ENCODE data around the gene SLC17A7. TPM values are rescaled to one million over a fixed set of nuclear protein-coding genes. Genes with fewer than 3 reads are reported as not detected.
A peak's percentile ranks its signal among the peaks of the same experiment; 100 is the strongest.

The SLC17A7 gene
- total and polyA plus RNA-seq, 2 donors (not counting 3 experiments of a cell fraction or from before 2014, with no cell fraction given): 0.07 to 0.13 TPM

DNA sequence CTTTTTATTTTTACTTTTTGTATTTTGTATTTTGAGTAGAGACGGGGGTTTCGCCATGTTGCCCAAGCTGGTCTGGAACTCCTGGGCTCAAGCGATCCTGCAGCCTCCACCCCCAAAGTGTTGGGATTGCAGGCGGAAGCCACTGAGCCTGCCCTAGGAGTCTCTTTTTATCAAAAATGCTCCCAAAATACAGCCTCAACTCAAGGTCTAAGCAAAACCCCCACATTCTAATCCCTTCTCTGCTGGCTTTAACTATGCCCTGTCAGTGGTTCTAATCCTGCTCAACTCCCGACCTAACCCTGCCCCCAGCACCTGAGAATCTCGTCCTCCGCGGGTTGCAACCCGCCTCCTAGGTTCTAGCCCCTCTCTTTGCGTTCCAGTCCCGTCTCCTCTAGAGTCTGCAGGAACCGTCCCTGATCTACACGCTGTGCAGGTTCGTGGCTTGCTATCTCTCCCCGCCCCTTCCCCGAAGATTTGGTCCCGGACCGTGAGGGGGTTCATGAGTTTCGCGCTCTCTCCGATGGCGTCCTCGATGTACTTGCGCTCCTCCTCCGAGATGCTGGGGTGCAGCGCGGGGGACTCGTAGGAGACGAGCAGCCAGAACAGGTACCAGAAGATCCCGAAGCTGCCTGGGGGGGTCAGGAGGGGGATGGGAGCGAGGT is 8.0 kb downstream of the SLC17A7 start:
- no TSS peak for BruUV-seq (replicated peaks)
- FAIRE-seq (peak; percentile 15), DNase-seq (ENCODE audit: low read depth, low spot score) (no peak)
- Histone ChIP-seq H3K79me2 (ENCODE audit: control insufficient read depth, insufficient read depth, low read length) (no peaks in the 10 kb centered on the region), H3K9me3 (replicated peaks; ENCODE audit: control insufficient read depth, insufficient read depth, low read length) (no peaks in the 10 kb centered on the region), H3K4me1 (ENCODE audit: control insufficient read depth, extremely low read depth, insufficient read depth, low read length) (peaks cover 3% of the 10 kb centered on the region), H3K4me3 (replicated peaks in 1 of 3; ENCODE audit: insufficient read depth in 1 of 3, low read depth in 1 of 3, low read length in 3 of 3) (no peak overlapping the region), H3K36me3 (ENCODE audit: control insufficient read depth in 2 of 2, extremely low read depth in 1 of 2, insufficient read depth in 2 of 2, low read length in 2 of 2) (no peaks in the 10 kb centered on the region), H3K27ac (ENCODE audit: insufficient read depth, low read depth, low read length) (no peak overlapping the region), H3K4me2 (ENCODE audit: insufficient read depth, low read length) (no peak overlapping the region), H2AFZ (ENCODE audit: low read depth, low read length) (no peak overlapping the region), H3K9me1 (replicated peaks; ENCODE audit: control insufficient read depth, extremely low read depth, insufficient read depth, low read length) (no peaks in the 10 kb centered on the region), H3K27me3 (ENCODE audit: control insufficient read depth in 2 of 2, insufficient read depth in 2 of 2, low read length in 2 of 2) (peaks cover 73 to 75% of the 10 kb centered on the region in 2 experiments), H4K20me1 (replicated peaks; ENCODE audit: control insufficient read depth, extremely low read depth, insufficient read depth, low read length) (no peaks in the 10 kb centered on the region), H3K9ac (replicated peaks; ENCODE audit: extremely low read depth, insufficient read depth, low read length) (no peak overlapping the region)
- intact Hi-C loops (cut with micrococcal nuclease) (no loop called here), dilution Hi-C loops (cut with MboI; ENCODE audit: extremely low pct_ligation_motif_present, low sequenced_read_pairs) (no loop called here)
- ChIA-PET POLR2A (no interaction called here), CTCF (no interaction called here)
- TF ChIP-seq, protein P1, sequence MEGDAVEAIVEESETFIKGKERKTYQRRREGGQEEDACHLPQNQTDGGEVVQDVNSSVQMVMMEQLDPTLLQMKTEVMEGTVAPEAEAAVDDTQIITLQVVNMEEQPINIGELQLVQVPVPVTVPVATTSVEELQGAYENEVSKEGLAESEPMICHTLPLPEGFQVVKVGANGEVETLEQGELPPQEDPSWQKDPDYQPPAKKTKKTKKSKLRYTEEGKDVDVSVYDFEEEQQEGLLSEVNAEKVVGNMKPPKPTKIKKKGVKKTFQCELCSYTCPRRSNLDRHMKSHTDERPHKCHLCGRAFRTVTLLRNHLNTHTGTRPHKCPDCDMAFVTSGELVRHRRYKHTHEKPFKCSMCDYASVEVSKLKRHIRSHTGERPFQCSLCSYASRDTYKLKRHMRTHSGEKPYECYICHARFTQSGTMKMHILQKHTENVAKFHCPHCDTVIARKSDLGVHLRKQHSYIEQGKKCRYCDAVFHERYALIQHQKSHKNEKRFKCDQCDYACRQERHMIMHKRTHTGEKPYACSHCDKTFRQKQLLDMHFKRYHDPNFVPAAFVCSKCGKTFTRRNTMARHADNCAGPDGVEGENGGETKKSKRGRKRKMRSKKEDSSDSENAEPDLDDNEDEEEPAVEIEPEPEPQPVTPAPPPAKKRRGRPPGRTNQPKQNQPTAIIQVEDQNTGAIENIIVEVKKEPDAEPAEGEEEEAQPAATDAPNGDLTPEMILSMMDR (IDR thresholded peaks at IDR 0.05; ENCODE audit: extremely low read depth in 1 of 2, insufficient read depth in 1 of 2, low read depth in 1 of 2, low read length in 2 of 2): no peak
- TF ChIP-seq EZH2 (IDR thresholded peaks at IDR 0.05; ENCODE audit: borderline replicate concordance, low read depth, low read length, severe bottlenecking): no peak
- no peak for TF ChIP-seq GATA2 (IDR thresholded peaks at IDR 0.05; ENCODE audit: insufficient read depth, insufficient read length, low read depth, low read length)
- TF ChIP-seq POLR2AphosphoS5 (IDR thresholded peaks at IDR 0.05; ENCODE audit: insufficient read depth, low read depth, low read length): no peak
- no peak for TF ChIP-seq MYC (IDR thresholded peaks at IDR 0.05; ENCODE audit: low read depth, low read length)
- TF ChIP-seq POLR2A (IDR thresholded peaks at IDR 0.05; ENCODE audit: low read depth, low read length): no peak
- TF ChIP-seq FOS (IDR thresholded peaks at IDR 0.05; ENCODE audit: borderline replicate concordance, insufficient read depth, low read length): no peak
- TF ChIP-seq, protein P2, sequence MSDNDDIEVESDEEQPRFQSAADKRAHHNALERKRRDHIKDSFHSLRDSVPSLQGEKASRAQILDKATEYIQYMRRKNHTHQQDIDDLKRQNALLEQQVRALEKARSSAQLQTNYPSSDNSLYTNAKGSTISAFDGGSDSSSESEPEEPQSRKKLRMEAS (IDR thresholded peaks at IDR 0.05; ENCODE audit: insufficient read depth, insufficient read length): no peak
- no peak for TF ChIP-seq JUN (IDR thresholded peaks at IDR 0.05; ENCODE audit: borderline replicate concordance, insufficient read depth, insufficient read length, low read depth)
